GM12878 (cell line): ENCODE measurements around the gene TRAPPC12.

Experiments used
- BACH1 ChIP-seq: fragments of 450-650 bp; IDR thresholded peaks from 2 replicates; pipeline ENCODE4 v1.6.1; 2017; ENCODE audit warnings: mild to moderate bottlenecking, borderline replicate concordance
- BRCA1 ChIP-seq: IDR thresholded peaks from 2 replicates; pipeline ENCODE4 v1.6.1; 2011; ENCODE audit warnings: low read depth, low read length, improper control_type of control experiment
- EZH2 ChIP-seq: IDR thresholded peaks from 2 replicates; pipeline ENCODE4 v1.6.1; 2012; ENCODE audit warnings: low read depth, mild to moderate bottlenecking, control low read depth, inconsistent platforms, low read length, borderline replicate concordance; ENCODE audit not compliant: control insufficient read depth
- PAX5 ChIP-seq: IDR thresholded peaks from 2 replicates; pipeline ENCODE4 v1.6.1; 2011; ENCODE audit warnings: low read depth, low read length, borderline replicate concordance
- ZZZ3 ChIP-seq: IDR thresholded peaks from 2 replicates; pipeline ENCODE4 v1.6.1; 2011; ENCODE audit warnings: low read depth; ENCODE audit not compliant: control insufficient read depth, insufficient read length

DNA sequence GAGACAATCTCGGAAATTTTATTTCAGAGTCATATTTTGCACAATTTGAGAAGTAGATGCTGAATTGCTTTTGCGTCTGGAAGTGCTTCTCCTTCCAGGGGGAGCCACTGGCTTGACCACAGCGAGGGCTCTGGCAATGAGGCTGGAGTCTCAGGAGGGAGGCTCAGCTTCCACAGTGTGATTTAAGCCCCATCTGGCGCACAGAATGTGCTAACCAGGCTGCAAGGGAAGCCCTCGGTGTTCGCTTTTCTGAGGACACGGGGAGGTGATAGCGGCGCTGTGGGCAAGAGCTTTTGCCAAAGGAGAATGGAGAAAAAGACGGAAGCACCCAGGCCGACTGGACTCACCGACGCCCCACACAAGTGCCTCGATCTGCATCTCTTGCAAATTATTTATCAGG is 87.5 kb downstream of the TRAPPC12 start:
- TF ChIP-seq BACH1 (no peak), ZZZ3 (no peak), BRCA1 (no peak), PAX5 (no peak), EZH2 (no peak)
